NCI-H1417 (cell line): ENCODE results near the gene PDIK1L.

Source experiments
- DNase-seq, 3 experiments: peaks; one replicate each; lab custom pipeline; 2025; lab: John Stamatoyannopoulos, UW

The PDIK1L gene

DNA sequence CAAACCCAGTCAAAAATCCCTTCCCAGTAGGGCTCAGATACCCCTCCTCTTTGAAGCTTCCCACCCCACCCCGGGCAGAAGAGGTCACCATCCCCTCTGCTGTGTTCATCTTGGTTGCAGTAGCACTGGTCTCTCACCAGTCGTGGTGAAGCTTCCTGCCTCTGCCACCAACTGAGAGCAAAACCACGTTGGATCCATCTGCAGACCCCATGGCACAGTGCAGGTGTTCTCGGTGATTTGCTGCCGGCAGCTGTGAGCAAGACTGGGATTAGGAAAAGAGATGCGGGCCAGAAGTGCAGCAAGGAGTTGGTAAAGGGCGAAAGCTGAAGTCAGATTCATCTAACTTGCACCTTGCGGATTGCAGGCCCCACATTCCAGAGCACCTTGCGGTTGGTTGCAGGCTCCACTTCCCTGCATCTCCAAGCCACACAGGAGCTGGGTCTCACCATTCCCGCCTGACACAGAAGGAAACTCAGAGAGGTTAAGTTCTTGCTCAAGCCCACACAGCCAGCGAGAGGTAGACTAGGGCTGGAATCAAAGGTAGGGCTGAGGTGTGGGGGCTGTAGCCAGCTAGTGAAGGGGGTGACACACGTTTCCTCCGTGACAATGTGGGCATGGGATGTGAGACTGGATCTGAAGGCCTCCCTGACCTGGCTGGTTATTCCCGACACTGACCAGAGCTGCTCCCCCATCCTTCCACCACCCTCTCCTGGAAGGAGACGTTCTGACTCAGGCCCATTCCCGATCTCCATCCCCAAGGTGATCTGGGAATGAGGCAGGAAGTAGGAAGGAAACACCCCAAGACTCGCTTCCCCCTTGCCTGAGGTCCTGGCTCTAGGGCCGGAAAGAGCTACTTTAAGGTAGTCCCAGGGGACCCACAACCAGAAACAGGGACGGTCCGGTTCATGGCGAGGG lies 44.0 kb downstream of the PDIK1L start:
- no peak for DNase-seq

DNA sequence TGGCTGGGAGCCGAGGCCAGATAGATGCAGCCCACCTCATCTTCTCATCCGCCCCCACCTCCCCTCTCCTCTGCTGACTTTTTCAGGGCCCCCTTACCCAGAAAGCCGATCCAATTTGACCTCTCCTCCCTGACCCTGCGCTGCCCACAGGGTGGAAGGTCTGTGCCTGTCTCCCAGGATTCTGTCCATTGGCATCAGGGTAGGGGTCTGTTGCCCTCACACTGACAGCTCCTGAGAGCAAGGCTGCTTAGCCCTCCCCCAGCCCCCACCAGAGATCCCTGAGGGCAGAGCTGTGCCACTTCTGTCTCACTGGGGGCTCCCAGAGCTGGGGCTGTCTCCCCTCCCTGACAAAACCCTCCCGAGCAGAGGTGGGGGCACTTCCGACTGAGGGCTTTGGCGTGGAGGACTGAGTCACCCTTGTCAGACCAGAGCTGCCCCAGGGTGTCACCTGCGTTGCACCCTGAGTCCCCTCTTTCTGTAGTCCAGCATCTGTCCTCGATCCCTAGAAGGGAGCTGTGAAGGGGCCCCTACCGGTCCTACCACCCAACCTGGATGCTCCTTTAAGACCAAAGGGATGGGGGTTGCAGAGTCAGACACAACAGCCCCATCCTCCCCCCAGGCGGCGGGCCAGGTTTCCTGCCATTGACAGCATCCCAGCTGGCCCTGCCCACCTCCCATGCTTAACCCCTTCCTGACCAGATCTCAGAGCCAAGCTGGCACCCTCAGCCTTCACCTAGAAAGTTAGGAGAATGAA lies 44.8 kb downstream of the PDIK1L start:
- DNase-seq, result peak in 2 of 3 experiments; percentile 25 to 33

DNA sequence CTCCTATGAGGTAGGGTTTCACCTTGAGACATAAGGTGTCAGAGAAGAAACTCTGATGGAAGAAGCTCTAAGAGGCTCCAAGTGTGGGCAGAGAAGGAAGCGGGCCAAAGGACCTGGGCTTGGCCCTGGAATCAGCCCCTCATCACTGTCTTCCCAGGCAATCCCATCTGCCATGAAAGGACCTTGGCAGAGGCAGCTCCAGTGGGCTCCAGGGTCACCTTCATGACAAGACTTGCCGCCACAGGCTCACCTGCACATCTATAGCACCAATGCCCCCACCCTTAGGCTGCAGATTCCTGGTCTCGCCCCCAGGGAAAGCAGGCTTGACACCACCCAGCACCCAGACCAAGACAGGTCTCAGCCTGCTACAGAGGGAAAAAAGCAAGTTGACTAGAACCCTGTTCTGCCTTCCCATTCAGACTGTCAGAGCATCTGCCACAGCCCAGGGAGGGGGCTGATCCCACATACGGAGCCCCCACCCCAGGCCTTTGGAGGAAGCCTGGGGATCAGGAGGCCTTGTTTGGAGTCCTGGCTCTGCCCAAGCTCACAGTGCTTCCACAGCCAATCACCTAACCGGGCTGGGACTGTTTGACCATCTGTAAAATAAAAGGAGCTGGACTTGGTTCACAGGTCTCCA lies 46.8 kb downstream of the PDIK1L start:
- no peak for DNase-seq

DNA sequence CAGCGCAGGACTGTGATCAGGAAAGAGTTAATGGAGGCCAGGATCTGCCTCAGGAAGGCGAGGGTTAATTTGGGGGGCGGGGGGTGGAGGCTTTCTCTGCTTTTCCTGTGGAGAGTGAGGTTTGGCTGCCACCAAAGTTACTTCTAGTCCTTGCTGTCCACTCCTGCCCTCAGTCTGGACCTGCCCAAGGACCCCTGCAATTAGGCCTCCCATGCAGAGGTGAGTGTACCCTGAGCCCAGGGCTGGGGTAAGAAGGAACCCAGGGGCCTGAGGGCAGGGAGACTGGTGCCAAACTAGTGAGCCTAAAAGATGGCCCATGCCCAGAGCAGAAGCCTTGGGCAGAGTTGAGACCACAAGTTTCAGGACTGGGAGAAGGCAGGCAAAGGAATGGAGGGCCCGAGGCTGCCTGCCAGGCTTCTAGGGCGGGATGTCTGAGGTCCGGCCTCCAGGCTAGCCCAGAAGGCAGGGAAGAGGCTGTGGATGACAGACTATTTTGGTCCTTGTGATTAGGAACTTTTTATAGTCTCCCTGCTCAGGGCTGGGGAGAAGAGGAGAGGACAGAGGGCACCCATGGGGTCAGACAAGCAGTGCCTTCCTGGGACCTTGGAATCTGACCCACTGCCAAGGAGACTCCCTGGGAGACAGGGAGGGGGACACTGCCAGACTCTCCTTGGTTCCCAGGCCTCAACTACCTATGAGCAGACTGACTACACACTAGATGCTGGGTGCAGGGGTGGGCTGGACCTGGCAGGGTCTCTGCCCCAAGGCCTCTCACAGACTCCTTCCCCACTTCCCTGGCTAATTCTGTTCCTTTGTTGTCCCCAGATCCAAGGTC lies 47.5 kb downstream of the PDIK1L start, which contains the start of gene FAM110D:
TSS of gene FAM110D (plus strand) at position 172 of the 835 bp plus-strand sequence. CDS start 2,213 bp downstream, outside the sequence.
- DNase-seq, result no peak

DNA sequence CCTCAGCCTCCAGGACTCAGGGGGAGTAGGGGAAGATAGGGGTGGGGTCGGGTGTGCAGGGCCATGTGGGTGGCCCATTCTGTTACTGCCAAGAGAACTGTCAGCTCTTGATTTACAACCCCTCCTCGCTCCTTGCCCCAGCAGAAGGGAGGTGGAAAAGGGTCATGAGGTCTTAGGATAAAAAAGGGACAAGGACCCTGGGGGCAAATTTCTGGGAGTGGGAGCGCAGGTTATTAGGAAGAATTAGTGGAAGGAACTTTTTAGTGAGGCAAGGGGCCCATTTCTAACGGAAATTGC lies 48.1 kb downstream of the PDIK1L start:
- no peak for DNase-seq

DNA sequence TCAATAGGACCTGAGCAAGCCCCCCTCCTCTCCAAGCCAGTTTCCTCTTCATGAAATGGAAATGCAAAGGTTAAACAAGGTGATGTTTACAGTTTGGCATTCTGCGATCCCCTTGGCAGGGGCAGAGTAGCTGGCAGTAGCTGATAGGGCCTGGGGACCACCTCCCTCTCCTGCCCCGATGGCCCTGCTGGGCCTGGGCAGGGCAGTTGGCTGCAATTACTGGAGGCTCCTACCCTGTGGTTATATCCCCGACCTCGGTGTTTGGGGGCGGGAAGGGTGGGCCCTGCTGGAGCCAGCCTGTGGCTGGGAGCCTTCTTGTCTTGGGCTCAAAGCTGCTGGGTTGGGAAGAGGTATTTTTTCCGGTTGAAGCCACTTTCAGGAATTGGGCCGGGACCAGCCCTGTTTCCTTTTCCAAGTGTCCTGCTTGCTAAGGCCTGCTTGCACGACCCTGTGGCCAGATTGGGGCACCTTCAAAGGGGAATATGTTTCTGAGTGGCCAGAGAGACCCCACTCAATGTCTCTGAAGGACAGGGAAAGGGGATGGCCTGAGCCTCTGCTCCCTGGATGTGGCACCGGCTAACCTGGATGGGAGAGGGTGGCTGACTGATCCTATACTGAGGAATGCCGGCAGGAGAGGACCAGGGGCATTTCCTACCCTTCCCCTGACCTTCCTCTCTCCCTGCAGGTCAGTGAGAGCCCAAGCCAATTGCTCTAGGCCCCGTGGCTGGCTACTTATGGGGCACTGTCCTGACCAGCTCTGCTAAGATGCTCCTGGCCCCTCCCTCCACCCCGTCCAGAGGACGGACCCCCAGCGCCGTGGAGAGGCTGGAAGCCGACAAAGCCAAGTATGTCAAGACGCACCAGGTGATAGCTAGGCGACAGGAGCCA lies 49.1 kb downstream of the PDIK1L start:
- DNase-seq, result no peak

DNA sequence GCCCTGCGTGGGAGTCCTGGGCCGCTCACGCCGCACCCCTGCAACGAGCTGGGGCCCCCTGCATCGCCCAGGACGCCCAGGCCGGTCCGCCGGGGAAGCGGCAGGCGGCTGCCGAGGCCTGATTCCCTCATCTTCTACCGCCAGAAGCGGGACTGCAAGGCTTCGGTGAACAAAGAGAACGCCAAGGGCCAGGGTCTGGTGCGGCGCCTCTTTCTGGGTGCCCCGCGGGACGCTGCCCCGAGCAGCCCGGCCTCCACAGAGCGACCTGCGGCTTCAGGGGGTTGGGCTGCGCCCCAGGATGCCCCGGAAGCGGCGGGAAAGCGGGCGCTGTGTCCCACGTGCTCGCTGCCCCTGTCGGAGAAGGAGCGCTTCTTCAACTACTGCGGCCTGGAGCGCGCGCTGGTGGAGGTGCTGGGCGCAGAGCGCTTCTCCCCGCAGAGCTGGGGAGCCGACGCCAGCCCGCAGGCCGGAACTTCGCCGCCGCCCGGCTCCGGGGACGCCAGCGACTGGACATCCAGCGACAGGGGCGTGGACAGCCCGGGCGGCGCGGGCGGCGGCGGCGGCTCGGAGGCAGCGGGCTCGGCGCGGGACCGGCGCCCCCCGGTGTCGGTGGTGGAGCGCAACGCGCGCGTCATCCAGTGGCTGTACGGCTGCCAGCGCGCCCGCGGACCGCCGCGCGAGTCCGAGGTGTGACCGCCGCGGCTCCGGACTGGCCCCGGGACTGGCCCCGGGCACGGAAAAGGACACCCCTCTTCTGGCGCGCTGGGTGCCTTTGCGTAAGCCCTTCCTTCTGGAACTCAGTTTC lies 50.0 kb downstream of the PDIK1L start:
- DNase-seq, result peak; percentile 27 to 89 (median 78)

DNA sequence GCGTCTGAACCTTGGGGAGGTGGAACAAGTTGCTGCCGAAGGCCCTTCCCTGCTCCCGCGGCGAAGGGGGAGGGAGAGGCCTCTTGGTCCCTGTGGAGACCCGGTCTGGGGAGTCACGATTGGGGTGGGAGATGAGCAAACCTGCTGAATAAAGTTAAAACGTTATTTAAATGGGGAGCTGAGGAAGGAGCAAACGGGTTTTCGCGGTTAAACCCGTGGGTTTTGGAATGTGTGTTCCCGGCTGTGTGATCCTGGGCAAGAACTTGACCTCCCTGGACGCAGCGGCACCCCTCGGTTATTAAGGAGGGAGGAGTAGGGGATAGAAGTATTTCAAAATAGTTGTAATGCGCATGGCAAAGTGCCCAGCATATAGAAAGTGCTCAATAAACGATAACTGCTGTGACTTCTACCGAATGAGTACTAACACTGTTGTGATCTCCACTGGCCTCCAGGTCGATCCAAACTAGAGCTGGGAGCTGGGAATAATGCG lies 50.6 kb downstream of the PDIK1L start:
- no peak for DNase-seq

DNA sequence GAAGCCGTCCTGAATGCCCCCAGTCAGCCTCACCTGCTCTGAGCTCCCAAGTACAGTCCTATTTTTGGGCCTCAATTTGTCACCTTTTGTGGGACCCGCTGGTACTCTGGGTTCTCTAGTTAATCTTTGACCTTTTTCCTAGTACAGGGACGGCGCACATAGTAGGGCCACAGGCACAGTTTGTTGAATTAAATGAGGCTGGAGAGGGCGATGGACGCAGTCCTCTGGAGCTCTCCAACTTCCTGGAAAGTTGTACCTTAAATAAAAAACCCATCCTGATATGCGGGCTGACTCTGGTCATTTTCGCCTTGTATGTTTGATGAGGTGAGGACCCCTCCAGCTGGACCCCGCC lies 52.0 kb downstream of the PDIK1L start:
- DNase-seq, result no peak

DNA sequence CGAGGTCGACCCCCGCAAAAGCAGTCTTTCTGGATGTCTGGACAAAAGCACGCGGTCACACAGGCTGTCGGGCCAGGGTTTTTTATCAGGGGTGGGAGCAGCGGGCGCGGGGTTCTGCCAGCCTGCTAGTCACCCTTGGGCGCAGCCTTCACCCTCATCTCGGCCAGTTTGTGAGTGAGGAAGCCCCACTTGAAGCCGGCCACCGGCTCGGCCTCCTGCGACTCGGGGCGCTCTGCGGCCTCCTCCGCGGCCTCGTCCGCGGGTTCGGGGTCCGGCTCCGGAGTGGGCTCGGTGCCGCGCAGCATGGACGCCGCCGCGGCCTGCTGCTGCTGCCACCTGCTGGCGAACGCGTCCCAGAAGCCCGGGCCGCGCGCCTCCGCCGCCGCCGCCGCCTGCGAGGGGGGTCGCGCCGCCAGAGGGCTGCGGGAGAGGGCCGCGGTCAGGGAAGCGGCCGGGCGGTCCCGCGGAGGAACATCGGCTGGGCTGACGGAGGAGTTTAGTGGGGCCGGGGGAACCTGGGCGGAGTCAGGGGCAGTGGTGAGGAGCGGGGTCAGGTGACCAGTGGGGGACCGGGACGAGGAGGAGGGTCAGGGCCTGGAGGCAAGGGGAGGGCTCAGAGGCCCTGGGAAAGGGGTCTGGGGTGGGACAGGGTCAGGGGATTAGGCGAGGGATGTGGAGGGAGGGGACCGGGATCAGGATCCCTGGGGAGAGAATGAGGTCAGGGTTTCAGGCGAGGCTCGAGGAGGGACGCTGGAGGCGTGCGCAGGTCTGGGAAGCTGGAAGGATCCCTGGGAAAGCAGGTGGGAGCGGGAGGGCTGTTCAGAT lies 52.6 kb downstream of the PDIK1L start:
- DNase-seq, result peak; percentile 19 to 38 (median 34)

DNA sequence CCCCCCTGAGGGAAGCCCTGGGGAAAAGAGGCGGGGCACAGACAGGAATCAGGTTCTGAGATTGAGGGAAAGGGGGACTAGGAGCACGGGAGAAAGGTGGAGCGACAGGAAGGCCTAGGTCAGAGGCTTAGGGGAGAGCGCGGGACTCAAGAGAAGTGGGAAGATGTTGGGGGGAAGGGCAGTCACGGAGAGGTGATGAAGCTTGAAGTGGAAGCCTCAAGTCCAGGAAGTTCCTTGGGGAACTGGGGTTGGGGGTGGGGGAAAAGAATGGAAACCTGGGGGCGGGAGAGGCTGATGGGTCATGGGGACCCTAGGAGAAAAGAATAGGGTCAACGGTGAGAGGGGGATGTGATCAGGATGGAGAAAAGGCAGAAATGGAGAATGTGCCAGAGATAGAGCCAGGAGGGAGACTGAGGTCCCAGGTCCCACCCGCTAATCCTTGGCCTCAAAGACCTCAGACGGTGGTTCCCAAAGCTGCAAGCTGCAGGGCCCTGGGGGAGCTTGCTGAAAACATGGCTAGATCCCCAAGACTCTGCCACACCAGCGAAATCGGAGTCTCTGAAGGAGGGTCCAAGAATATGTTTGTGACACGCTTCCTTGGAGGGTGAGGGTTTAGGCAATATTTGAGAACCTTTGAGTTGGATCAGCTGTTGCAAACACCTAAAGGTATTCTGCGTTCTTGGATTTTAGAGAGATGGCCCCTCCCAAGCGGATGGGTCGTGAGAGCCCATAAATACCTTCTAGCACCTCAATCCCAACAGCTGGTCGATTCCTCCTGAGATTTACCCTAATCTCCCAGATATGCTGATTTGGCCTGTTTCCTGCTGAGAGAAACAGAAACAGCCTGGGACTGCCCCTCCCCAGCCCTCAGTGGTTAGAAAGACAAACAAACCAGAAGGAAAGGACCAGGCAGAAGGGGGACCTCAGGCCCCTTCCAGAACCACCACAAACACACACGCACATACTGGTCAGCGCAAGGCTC lies 53.5 kb downstream of the PDIK1L start:
- no peak for DNase-seq

DNA sequence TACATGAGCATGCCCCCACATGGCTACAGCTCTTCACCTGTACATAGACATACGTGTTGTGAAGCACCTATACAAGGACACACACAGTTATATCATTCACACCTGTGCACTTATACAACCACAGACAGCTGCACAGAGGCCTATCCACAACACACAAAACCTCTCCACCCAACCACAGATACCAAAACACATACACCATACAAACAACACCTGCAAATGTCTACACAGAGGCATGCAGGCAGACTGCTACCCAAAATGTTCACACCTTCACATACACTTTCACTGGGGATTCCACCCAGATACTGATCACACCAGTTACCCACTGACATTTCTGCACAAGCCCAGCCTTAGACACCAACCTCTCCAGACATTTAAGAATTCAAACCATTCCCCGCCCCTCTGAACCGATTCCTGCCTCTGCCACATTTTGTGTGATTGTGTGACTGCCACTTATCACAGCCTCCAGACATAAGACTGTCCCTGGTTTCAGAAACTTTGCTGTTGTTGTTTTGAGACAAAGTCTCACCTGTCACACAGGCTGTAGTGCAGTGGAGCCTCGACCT lies 55.2 kb downstream of the PDIK1L start:
- DNase-seq, result no peak

DNA sequence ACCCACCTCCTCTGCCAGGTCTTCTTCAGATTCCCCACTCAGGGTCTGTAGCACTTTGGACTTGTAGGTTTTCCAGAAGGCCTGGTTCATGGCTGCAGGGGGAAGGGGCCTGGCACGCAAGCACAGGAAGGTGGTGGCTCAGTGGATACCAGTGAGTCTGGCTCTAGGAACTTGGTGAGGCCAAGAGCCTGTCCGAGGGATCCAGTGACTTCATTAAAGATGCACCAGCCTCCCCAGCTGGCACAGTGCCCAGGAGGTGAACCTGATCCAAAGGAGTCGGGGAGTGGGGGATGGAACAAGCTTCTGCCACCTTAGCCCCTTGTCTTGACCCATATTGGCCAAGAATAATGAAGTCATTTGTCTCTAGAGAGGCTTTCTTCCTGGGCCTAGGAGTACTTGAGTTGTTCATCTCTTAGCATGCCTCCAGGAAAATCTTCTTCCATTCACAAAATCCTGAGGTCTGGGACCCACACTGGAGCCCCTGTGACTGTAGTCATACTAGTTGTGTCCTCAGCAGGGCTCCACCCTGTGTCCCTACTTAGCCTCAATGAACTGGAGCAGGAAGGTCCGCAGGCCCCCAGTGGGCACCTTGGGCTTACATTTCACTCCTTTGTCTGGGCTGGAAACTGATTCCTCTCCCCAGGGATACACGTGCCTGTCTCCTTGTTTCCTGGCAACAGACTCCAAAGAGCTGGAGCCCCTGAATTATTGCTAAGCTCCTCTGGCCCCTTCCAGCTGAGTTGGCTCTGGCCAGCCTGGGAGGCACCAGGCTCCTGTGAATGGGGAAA lies 57.0 kb downstream of the PDIK1L start, which contains the start of gene C1orf232:
TSS of gene C1orf232 (minus strand) at position 554 of the 788 bp plus-strand sequence. CDS start at position 90, 464 bp downstream.
- DNase-seq, result peak; percentile 57 to 85 (median 66)

DNA sequence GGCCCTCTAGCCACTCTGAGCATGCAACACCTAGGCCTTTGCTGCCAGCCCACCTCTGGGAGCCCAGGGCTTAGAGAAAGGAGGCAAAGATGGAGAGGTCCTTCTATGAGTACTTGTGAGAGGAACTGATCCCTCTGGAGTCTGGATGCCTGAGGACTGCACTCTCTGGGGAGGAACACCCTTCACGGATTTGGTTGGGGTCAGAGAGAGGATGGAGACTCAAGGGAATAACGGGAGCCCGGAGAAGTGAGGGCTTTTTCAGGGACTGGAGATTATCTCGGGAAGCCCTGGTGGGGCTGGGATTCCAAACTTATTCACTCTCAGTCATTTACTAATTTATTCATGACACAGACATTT lies 57.6 kb downstream of the PDIK1L start:
- DNase-seq, result no peak

DNA sequence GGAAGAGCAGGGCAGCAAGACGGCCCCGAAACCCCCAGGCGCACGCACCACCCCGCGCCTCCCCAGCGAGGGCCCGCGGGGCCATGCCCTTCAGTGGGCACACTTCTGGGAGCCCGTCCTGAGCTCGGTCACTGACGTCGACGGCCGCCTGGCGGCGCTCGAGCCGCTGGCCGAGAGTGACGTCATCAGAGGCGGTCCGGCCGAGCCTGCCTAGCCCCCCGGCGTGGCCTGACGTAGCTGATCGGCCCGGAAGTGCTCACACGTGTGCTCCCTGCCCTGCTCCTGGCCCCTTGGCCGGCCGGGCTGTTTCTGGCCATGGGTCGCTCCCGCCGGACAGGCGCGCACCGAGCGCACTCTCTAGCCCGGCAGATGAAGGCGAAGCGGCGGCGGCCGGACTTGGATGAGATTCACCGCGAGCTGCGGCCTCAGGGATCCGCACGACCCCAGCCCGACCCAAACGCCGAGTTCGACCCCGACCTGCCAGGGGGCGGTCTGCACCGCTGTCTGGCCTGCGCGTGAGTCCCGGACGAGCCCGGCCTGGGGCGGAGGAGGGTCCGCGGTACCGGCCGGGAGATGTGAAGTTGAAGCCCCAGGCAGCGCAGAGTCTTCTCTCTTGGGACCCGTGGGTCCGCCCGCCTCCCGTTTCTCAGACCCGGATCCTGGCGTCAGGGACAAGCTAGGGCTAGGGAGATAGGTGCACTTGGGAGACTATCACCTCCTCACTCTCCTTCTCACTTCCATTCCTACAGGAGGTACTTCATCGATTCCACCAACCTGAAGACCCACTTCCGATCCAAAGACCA lies 58.2 kb downstream of the PDIK1L start, which contains the start of gene ZNF593:
TSS of gene ZNF593 (plus strand) at position 240 of the 803 bp plus-strand sequence. CDS start at position 316, 76 bp downstream.
- DNase-seq, result peak; percentile 81 to 86 (median 85)
